ENCODE results near the gene CLCNKA.
"Not testable (repeated sequence)": the region's sequence is repeated elsewhere in the genome, so short reads cannot be mapped to it uniquely, and the experiment has no call there.

CLCNKA gene

GRCh38 chr1:16042096-16042495 lies 20.3 kb downstream of the CLCNKA start:
- DNase-seq (ENCODE audit: low read depth in 2 of 2) = no peak

GRCh38 chr1:16042654-16043053 lies 20.8 kb downstream of the CLCNKA start:
- DNase-seq (ENCODE audit: low read depth in 2 of 2) = not testable (repeated sequence)

GRCh38 chr1:16043521-16043920 lies 21.7 kb downstream of the CLCNKA start, which contains the start of gene CLCNKB:
Gene CLCNKB (plus strand): TSS chr1:16043782. CDS start chr1:16044493, 711 bp downstream.
- DNase-seq (ENCODE audit: low read depth in 2 of 2) = no peak

GRCh38 chr1:16043950-16044349 lies 22.1 kb downstream of the CLCNKA start:
- no peak for DNase-seq (ENCODE audit: low read depth in 2 of 2)

- no peak for DNase-seq (ENCODE audit: low read depth in 2 of 2)
These were observed 25.0 kb downstream of the CLCNKA start for GRCh38 chr1:16046842-16047241.

- no peak for DNase-seq (ENCODE audit: low read depth in 2 of 2)
These were observed 26.1 kb downstream of the CLCNKA start for GRCh38 chr1:16047791-16048475.

GRCh38 chr1:16048573-16049189 lies 26.8 kb downstream of the CLCNKA start:
- DNase-seq (ENCODE audit: low read depth in 2 of 2) = peak in 1 of 2 donors; percentile 21

GRCh38 chr1:16050328-16050727 lies 28.5 kb downstream of the CLCNKA start:
- no peak for DNase-seq (ENCODE audit: low read depth in 2 of 2)

- no peak for DNase-seq (ENCODE audit: low read depth in 2 of 2)
These were observed 29.2 kb downstream of the CLCNKA start for GRCh38 chr1:16051039-16051438.

GRCh38 chr1:16051949-16052348 lies 30.1 kb downstream of the CLCNKA start:
- not testable (repeated sequence) for DNase-seq (ENCODE audit: low read depth in 2 of 2)

- no peak for DNase-seq (ENCODE audit: low read depth in 2 of 2)
These were observed 32.1 kb downstream of the CLCNKA start for GRCh38 chr1:16053781-16054502.

- no peak for DNase-seq (ENCODE audit: low read depth in 2 of 2)
These were observed 33.0 kb downstream of the CLCNKA start for GRCh38 chr1:16054598-16055540.

GRCh38 chr1:16055613-16056520 lies 34.0 kb downstream of the CLCNKA start:
- peak; percentile 73 to 76 for DNase-seq (ENCODE audit: low read depth in 2 of 2)

GRCh38 chr1:16056521-16056912 lies 34.7 kb downstream of the CLCNKA start:
- not testable (repeated sequence) for DNase-seq (ENCODE audit: low read depth in 2 of 2)

- DNase-seq (ENCODE audit: low read depth in 2 of 2) = not testable (repeated sequence)
These were observed 35.6 kb downstream of the CLCNKA start for GRCh38 chr1:16057314-16057915.

GRCh38 chr1:16058394-16059120 lies 36.7 kb downstream of the CLCNKA start:
- not testable (repeated sequence) for DNase-seq (ENCODE audit: low read depth in 2 of 2)

GRCh38 chr1:16061266-16061665 lies 39.4 kb downstream of the CLCNKA start:
- no peak for DNase-seq (ENCODE audit: low read depth in 2 of 2)

GRCh38 chr1:16061989-16062686 lies 40.3 kb downstream of the CLCNKA start:
- DNase-seq (ENCODE audit: low read depth in 2 of 2) = not testable (repeated sequence)

GRCh38 chr1:16062687-16063075 lies 40.8 kb downstream of the CLCNKA start:
- DNase-seq (ENCODE audit: low read depth in 2 of 2) = not testable (repeated sequence)
